SH-SY5Y (cell line): ENCODE results near the gene KDM1B.

ENCODE experiments used
- GATA2 ChIP-seq: IDR thresholded peaks from 2 replicates; pipeline ENCODE4 v1.6.1; 2011; ENCODE audit warnings: mild to moderate bottlenecking, low read depth, low read length
- GATA3 ChIP-seq: IDR thresholded peaks from 2 replicates; pipeline ENCODE4 v1.6.1; 2011; ENCODE audit warnings: low read depth, mild to moderate bottlenecking, low read length, moderate library complexity

DNA sequence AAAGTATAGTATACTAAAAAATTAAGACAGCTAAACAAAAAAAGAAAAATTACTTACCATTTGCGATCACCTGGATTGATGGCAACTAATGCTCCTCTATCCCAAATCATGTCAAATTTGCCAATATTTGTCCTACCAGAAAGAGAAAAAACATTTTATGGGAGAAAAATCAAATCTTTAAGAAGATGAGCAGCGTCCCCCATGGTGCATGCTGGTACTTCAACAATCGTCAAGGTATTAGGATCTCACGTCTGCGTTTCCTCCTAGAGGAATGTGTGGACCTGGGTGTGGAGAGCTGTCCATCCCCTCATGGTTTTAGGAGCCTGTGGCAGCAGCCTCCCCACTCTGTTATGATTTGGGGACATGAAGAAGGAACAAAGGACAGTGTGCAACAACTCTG, 16.3 kb upstream of the KDM1B start:
- TF ChIP-seq GATA3: no peak
- no peak for TF ChIP-seq GATA2
